Tibial nerve (tissue), 4 donors: Measurements from ENCODE around the gene SPATA9.

Source experiments
- CTCF ChIP-seq, 5 experiments: fragments of 200-600 bp in 3 of 5; fragments of 450-650 bp in 2 of 5; sonication (generic) in 3 of 5; IDR thresholded peaks; one replicate each; pipeline ENCODE4 v1.5.1; 2016 to 2019; ENCODE audit warnings: antibody characterized with exemption in 5 of 5, mild to moderate bottlenecking in 3 of 5, moderate library complexity in 2 of 5
- EP300 ChIP-seq, 2 donors: sonication (generic); formaldehyde crosslinking; IDR thresholded peaks; one replicate each; pipeline ENCODE4 v1.6.1; 2017; ENCODE audit warnings: antibody characterized with exemption in 2 of 2, mild to moderate bottlenecking in 1 of 2

GRCh38 chr5:95725071-95725820 is 42.5 kb upstream of the SPATA9 start:
- no peak for TF ChIP-seq CTCF (IDR thresholded peaks at IDR 0.05)
- no peak for TF ChIP-seq EP300 (IDR thresholded peaks at IDR 0.05)
